Body of pancreas (tissue), 4 donors: ENCODE measurements around the gene OSMR. TPM values are rescaled to one million over a fixed set of nuclear protein-coding genes. Genes with fewer than 3 reads are reported as not detected.

Source experiments
- ATAC-seq: fragments of 150-250 bp; one replicate; pipeline ENCODE4 v1.9.1; 2016
- DNase-seq, 4 donors: peaks; one replicate each; pipeline ENCODE4 v3.0.0-alpha.2; 2019
- H3K27ac ChIP-seq, 4 donors: fragments of 200-600 bp; sonication (generic); 1 replicate in 3 of 4; 2 replicates in 1 of 4; pipeline versions ENCODE4 v1.5.1 to v1.6.1; 2016 to 2019; ENCODE audit warnings: mild to moderate bottlenecking in 1 of 4, mixed read lengths in 1 of 4, moderate library complexity in 1 of 4
- H3K27me3 ChIP-seq, 2 donors: fragments of 200-600 bp; sonication (generic); one replicate each; pipeline ENCODE4 v1.6.0; 2016; ENCODE audit warnings: mild to moderate bottlenecking in 1 of 2
- H3K36me3 ChIP-seq, 2 donors: fragments of 200-600 bp; sonication (generic); replicated peaks in 1 of 2; 2 replicates each; pipeline ENCODE4 v1.5.1; 2016; ENCODE audit warnings: low read depth in 2 of 2; ENCODE audit not compliant: insufficient read depth in 1 of 2
- H3K4me1 ChIP-seq: fragments of 200-600 bp; sonication (generic); one replicate; pipeline ENCODE4 v1.6.0; 2016
- H3K4me3 ChIP-seq, 2 donors: fragments of 200-600 bp; sonication (generic); 1 replicate in 1 of 2; 2 replicates in 1 of 2; pipeline ENCODE4 v1.5.1; 2016 to 2019
- H3K9me3 ChIP-seq, 3 donors: fragments of 200-600 bp; sonication (generic); 1 replicate in 2 of 3; 2 replicates in 1 of 3; pipeline ENCODE4 v1.5.1; 2016
- POLR2A ChIP-seq, 3 donors: fragments of 450-650 bp; IDR thresholded peaks; one replicate each; pipeline ENCODE4 v1.6.1; 2016; ENCODE audit warnings: antibody characterized with exemption in 3 of 3, mild to moderate bottlenecking in 2 of 3
- WGBS, 2 donors: methylation state at CpG; one replicate each; pipeline ENCODE4 v1.1.5; 2017; 5-methylcytosine and 5-hydroxymethylcytosine counted together
- intact Hi-C: fragments of 100-400 bp; cut with DNase I; formaldehyde crosslinking; loops from one replicate; pipeline ENCODE4 v1.15.1; 2023
- total RNA-seq, 2 donors: library from RNA; depleted of rRNA; stranded (reverse); fragments of >200 nt; gene quantifications; one replicate each; pipeline ENCODE4 v1.1.0, GENCODE V29; 2016
- TF ChIP-seq, protein P1 (sequence below), 7 experiments: fragments of 450-650 bp in 4 of 7; fragments of 200-600 bp in 3 of 7; sonication (generic) in 3 of 7; IDR thresholded peaks; one replicate each; pipeline ENCODE4 v1.5.1; 2016 to 2019; ENCODE audit warnings: antibody characterized with exemption in 7 of 7

The OSMR gene
- total RNA-seq, 2 donors from 2014 or later, result 11.7 to 22.4 TPM

DNA sequence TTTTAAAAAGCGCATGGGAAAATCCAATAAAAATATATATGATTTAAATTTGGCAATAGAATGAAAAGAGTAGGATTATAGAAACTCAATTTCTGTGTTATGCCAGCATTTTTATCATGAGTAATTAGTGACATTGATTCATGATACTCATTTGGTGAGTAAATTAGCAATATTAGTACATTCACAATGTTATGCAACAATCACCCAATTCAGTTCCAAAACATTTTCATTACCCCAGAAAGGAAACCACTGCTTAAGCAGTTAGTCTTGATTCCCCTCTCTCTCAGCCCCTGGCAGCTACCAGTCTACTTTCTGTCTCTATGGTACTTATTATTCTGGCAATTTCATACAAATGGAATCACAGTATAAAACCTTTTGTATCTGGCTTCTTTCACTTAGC is 27.0 kb downstream of the OSMR start:
- Histone ChIP-seq H3K27ac (no peak overlapping the region), H3K9me3 (no peaks in the 10 kb centered on the region), H3K27me3 (no peaks in the 10 kb centered on the region), H3K36me3 (peaks cover 0 to 5% of the 10 kb centered on the region in 2 donors), H3K4me3 (no peak overlapping the region), H3K4me1 (peaks cover 6% of the 10 kb centered on the region)
- no peak for DNase-seq
- no peak for ATAC-seq
- no peak for TF ChIP-seq POLR2A (IDR thresholded peaks at IDR 0.05)
- TF ChIP-seq, protein P1, sequence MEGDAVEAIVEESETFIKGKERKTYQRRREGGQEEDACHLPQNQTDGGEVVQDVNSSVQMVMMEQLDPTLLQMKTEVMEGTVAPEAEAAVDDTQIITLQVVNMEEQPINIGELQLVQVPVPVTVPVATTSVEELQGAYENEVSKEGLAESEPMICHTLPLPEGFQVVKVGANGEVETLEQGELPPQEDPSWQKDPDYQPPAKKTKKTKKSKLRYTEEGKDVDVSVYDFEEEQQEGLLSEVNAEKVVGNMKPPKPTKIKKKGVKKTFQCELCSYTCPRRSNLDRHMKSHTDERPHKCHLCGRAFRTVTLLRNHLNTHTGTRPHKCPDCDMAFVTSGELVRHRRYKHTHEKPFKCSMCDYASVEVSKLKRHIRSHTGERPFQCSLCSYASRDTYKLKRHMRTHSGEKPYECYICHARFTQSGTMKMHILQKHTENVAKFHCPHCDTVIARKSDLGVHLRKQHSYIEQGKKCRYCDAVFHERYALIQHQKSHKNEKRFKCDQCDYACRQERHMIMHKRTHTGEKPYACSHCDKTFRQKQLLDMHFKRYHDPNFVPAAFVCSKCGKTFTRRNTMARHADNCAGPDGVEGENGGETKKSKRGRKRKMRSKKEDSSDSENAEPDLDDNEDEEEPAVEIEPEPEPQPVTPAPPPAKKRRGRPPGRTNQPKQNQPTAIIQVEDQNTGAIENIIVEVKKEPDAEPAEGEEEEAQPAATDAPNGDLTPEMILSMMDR (IDR thresholded peaks at IDR 0.05), result no peak
- WGBS, 2 donors, result 94 to 95% methylated on average over 1 of the region's 1 CpG
- intact Hi-C loops, result no loop called here

GRCh38 chr5:38874948-38875456 is 29.2 kb downstream of the OSMR start:
- DNase-seq (no peak), ATAC-seq (no peak)
- Histone ChIP-seq H3K36me3 (peaks cover 0 to 6% of the 10 kb centered on the region in 2 donors), H3K9me3 (no peaks in the 10 kb centered on the region), H3K27me3 (no peaks in the 10 kb centered on the region), H3K27ac (no peak overlapping the region), H3K4me1 (peaks cover 6% of the 10 kb centered on the region), H3K4me3 (no peak overlapping the region)
- intact Hi-C loops, result no loop called here
- TF ChIP-seq, protein P1 (IDR thresholded peaks at IDR 0.05), result no peak
- TF ChIP-seq POLR2A (IDR thresholded peaks at IDR 0.05), result no peak
- 72 to 79% methylated on average over 5 of the region's 5 CpGs for WGBS, 2 donors

- no peaks in the 10 kb centered on the region for H3K27me3 ChIP-seq
- WGBS, 2 donors, result 93 to 94% methylated on average over 5 of the region's 5 CpGs
- no peak overlapping the region for H3K4me3 ChIP-seq
- DNase-seq (no peak), ATAC-seq (no peak)
- H3K9me3 ChIP-seq, result no peaks in the 10 kb centered on the region
- H3K4me1 ChIP-seq, result no peaks in the 10 kb centered on the region
- intact Hi-C loops, result no loop called here
- TF ChIP-seq, protein P1 (IDR thresholded peaks at IDR 0.05), result no peak
- no peak for TF ChIP-seq POLR2A (IDR thresholded peaks at IDR 0.05)
- peaks cover 0 to 10% of the 10 kb centered on the region in 2 donors for H3K36me3 ChIP-seq
- H3K27ac ChIP-seq, result no peak overlapping the region
These were observed 32.7 kb downstream of the OSMR start for GRCh38 chr5:38878391-38879077.

GRCh38 chr5:38879078-38879460 is 33.3 kb downstream of the OSMR start:
- TF ChIP-seq POLR2A (IDR thresholded peaks at IDR 0.05), result no peak
- TF ChIP-seq, protein P1 (IDR thresholded peaks at IDR 0.05), result no peak
- DNase-seq (no peak), ATAC-seq (no peak)
- Histone ChIP-seq H3K9me3 (no peaks in the 10 kb centered on the region), H3K4me3 (no peak overlapping the region), H3K27ac (no peak overlapping the region), H3K36me3 (peaks cover 0 to 11% of the 10 kb centered on the region in 2 donors), H3K27me3 (no peaks in the 10 kb centered on the region), H3K4me1 (no peaks in the 10 kb centered on the region)
- intact Hi-C loops, result no loop called here
- WGBS, 2 donors, result 90 to 95% methylated on average over 7 of the region's 7 CpGs

- TF ChIP-seq, protein P1 (IDR thresholded peaks at IDR 0.05), result no peak
- TF ChIP-seq POLR2A (IDR thresholded peaks at IDR 0.05), result no peak
- Histone ChIP-seq H3K4me1 (no peaks in the 10 kb centered on the region), H3K36me3 (peaks cover 0 to 14% of the 10 kb centered on the region in 2 donors), H3K4me3 (no peak overlapping the region), H3K27ac (no peak overlapping the region), H3K9me3 (no peaks in the 10 kb centered on the region), H3K27me3 (no peaks in the 10 kb centered on the region)
- WGBS, 2 donors, result 69 to 78% methylated on average over 3 of the region's 3 CpGs
- ATAC-seq, result no peak
- intact Hi-C loops, result no loop called here
- no peak for DNase-seq
These were observed 38.0 kb downstream of the OSMR start for GRCh38 chr5:38883842-38884241.
